Nephron progenitor cell (in vitro differentiated cells): Measurements from ENCODE around the gene SOWAHA.

Source experiments
- DNase-seq: peaks from one replicate; pipeline ENCODE4 v3.0.0; 2021
- H3K27ac Mint-ChIP-seq: 2 replicates; pipeline ENCODE4 v1.8.0; 2021; ENCODE audit warnings: mild to moderate bottlenecking, moderate library complexity, mixed read lengths
- H3K27me3 Mint-ChIP-seq: 2 replicates; pipeline ENCODE4 v1.8.0; 2021; ENCODE audit warnings: mild to moderate bottlenecking, low read depth, mixed read lengths; ENCODE audit not compliant: poor library complexity
- H3K36me3 Mint-ChIP-seq: 2 replicates; pipeline ENCODE4 v1.8.0; 2021; ENCODE audit warnings: low read depth, mixed read lengths
- H3K4me1 Mint-ChIP-seq: 2 replicates; pipeline ENCODE4 v1.8.0; 2021; ENCODE audit warnings: mixed read lengths
- H3K4me3 Mint-ChIP-seq: 2 replicates; pipeline ENCODE4 v1.8.0; 2021; ENCODE audit warnings: mild to moderate bottlenecking, moderate library complexity, mixed read lengths
- H3K9me3 Mint-ChIP-seq: 2 replicates; pipeline ENCODE4 v1.8.0; 2021; ENCODE audit warnings: mild to moderate bottlenecking, moderate library complexity, mixed read lengths
- CTCF ChIP-seq: fragments of 200-600 bp; sonication (generic); IDR thresholded peaks from 2 replicates; pipeline ENCODE4 v1.5.0; 2021; ENCODE audit warnings: antibody characterized with exemption

SOWAHA gene

GRCh38 chr5:132822650-132823480 lies 9.8 kb downstream of the SOWAHA start:
- H3K36me3 Mint-ChIP-seq = peaks cover 4% of the 10 kb centered on the region
- H3K4me3 Mint-ChIP-seq = peak overlapping the region; percentile 52
- peaks cover 21% of the 10 kb centered on the region for H3K4me1 Mint-ChIP-seq
- H3K27ac Mint-ChIP-seq = no peak overlapping the region
- no peaks in the 10 kb centered on the region for H3K9me3 Mint-ChIP-seq
- peak; percentile 73 for DNase-seq
- no peak for TF ChIP-seq CTCF
- H3K27me3 Mint-ChIP-seq = peaks cover 62% of the 10 kb centered on the region

GRCh38 chr5:132823481-132824050 lies 10.5 kb downstream of the SOWAHA start:
- DNase-seq = no peak
- H3K27ac Mint-ChIP-seq = no peak overlapping the region
- peaks cover 62% of the 10 kb centered on the region for H3K27me3 Mint-ChIP-seq
- H3K36me3 Mint-ChIP-seq = peaks cover 4% of the 10 kb centered on the region
- peak overlapping the region; percentile 52 for H3K4me3 Mint-ChIP-seq
- no peak for TF ChIP-seq CTCF
- no peaks in the 10 kb centered on the region for H3K9me3 Mint-ChIP-seq
- H3K4me1 Mint-ChIP-seq = peaks cover 21% of the 10 kb centered on the region

- Mint-ChIP-seq H3K36me3 (peaks cover 4% of the 10 kb centered on the region), H3K9me3 (no peaks in the 10 kb centered on the region), H3K4me3 (no peak overlapping the region), H3K4me1 (peaks cover 26% of the 10 kb centered on the region), H3K27ac (no peak overlapping the region), H3K27me3 (peaks cover 63% of the 10 kb centered on the region)
- no peak for DNase-seq
- TF ChIP-seq CTCF = no peak
Measured at GRCh38 chr5:132824426-132824825, 11.3 kb downstream of the SOWAHA start.

- Mint-ChIP-seq H3K27me3 (peaks cover 69% of the 10 kb centered on the region), H3K27ac (no peak overlapping the region), H3K36me3 (peaks cover 4% of the 10 kb centered on the region), H3K4me1 (peaks cover 23% of the 10 kb centered on the region), H3K9me3 (no peaks in the 10 kb centered on the region), H3K4me3 (no peak overlapping the region)
- DNase-seq = peak; percentile 58
- no peak for TF ChIP-seq CTCF
Measured at GRCh38 chr5:132825033-132825833, 12.1 kb downstream of the SOWAHA start.

GRCh38 chr5:132825834-132826391 lies 12.8 kb downstream of the SOWAHA start:
- no peaks in the 10 kb centered on the region for H3K9me3 Mint-ChIP-seq
- H3K27me3 Mint-ChIP-seq = peaks cover 67% of the 10 kb centered on the region
- H3K27ac Mint-ChIP-seq = no peak overlapping the region
- peaks cover 21% of the 10 kb centered on the region for H3K4me1 Mint-ChIP-seq
- no peak for TF ChIP-seq CTCF
- peaks cover 4% of the 10 kb centered on the region for H3K36me3 Mint-ChIP-seq
- H3K4me3 Mint-ChIP-seq = no peak overlapping the region
- DNase-seq = peak; percentile 32
